ENCODE results near the gene LPIN3. TPM values are rescaled to one million over a fixed set of nuclear protein-coding genes. Genes with fewer than 3 reads are reported as not detected.

LPIN3 gene
- total and polyA plus RNA-seq, 2 of the 4 experiments (the other 2 are of a cell fraction) = 2.3 to 8.3 TPM

- no peaks in the 10 kb centered on the region for H3K36me3 ChIP-seq (ENCODE audit: control insufficient read depth, insufficient read depth, low read length)
- in situ Hi-C loops (cut with MboI; ENCODE audit: low sequenced_read_pairs) = no loop called here
- TF ChIP-seq MXI1 (IDR thresholded peaks at IDR 0.05; ENCODE audit: borderline replicate concordance, low read depth, low read length) (no peak), CHD1 (IDR thresholded peaks at IDR 0.05; ENCODE audit: low read depth, low read length) (no peak), FOS (IDR thresholded peaks at IDR 0.05; ENCODE audit: low read depth, low read length) (no peak), MAFK (IDR thresholded peaks at IDR 0.05; ENCODE audit: low read depth, low read length) (no peak), MAZ (IDR thresholded peaks at IDR 0.05; ENCODE audit: borderline replicate concordance, low read depth, low read length) (no peak), RAD21 (IDR thresholded peaks at IDR 0.05; ENCODE audit: low read length) (no peak), RFX5 (IDR thresholded peaks at IDR 0.05; ENCODE audit: low read depth, low read length) (no peak), BHLHE40 (IDR thresholded peaks at IDR 0.05; ENCODE audit: low read depth, low read length) (no peak), USF2 (IDR thresholded peaks at IDR 0.05; ENCODE audit: low read depth, low read length) (no peak), CEBPB (IDR thresholded peaks at IDR 0.05; ENCODE audit: low read depth, low read length) (no peak), POLR2A (IDR thresholded peaks at IDR 0.05; ENCODE audit: low read depth, low read length) (no peak), NFE2L2 (IDR thresholded peaks at IDR 0.05; ENCODE audit: low read depth, low read length) (no peak), SMC3 (IDR thresholded peaks at IDR 0.05; ENCODE audit: low read depth, low read length) (no peak), RCOR1 (IDR thresholded peaks at IDR 0.05; ENCODE audit: insufficient replicate concordance, low read length) (no peak)
- TF ChIP-seq, protein P1, sequence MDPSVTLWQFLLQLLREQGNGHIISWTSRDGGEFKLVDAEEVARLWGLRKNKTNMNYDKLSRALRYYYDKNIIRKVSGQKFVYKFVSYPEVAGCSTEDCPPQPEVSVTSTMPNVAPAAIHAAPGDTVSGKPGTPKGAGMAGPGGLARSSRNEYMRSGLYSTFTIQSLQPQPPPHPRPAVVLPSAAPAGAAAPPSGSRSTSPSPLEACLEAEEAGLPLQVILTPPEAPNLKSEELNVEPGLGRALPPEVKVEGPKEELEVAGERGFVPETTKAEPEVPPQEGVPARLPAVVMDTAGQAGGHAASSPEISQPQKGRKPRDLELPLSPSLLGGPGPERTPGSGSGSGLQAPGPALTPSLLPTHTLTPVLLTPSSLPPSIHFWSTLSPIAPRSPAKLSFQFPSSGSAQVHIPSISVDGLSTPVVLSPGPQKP (IDR thresholded peaks at IDR 0.05; ENCODE audit: borderline replicate concordance, low read depth, low read length) = no peak
- TF ChIP-seq, protein P2, sequence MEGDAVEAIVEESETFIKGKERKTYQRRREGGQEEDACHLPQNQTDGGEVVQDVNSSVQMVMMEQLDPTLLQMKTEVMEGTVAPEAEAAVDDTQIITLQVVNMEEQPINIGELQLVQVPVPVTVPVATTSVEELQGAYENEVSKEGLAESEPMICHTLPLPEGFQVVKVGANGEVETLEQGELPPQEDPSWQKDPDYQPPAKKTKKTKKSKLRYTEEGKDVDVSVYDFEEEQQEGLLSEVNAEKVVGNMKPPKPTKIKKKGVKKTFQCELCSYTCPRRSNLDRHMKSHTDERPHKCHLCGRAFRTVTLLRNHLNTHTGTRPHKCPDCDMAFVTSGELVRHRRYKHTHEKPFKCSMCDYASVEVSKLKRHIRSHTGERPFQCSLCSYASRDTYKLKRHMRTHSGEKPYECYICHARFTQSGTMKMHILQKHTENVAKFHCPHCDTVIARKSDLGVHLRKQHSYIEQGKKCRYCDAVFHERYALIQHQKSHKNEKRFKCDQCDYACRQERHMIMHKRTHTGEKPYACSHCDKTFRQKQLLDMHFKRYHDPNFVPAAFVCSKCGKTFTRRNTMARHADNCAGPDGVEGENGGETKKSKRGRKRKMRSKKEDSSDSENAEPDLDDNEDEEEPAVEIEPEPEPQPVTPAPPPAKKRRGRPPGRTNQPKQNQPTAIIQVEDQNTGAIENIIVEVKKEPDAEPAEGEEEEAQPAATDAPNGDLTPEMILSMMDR (conservative IDR thresholded peaks at IDR 0.05; ENCODE audit: low read depth, low read length) = no peak
- no peaks in the 10 kb centered on the region for H3K4me1 ChIP-seq (ENCODE audit: control insufficient read depth, insufficient read depth, low read length)
- ChIA-PET POLR2A (ENCODE audit: unreplicated experiment) (no interaction called here), CTCF (no interaction called here)
- no peak overlapping the region for H2AFZ ChIP-seq (replicated peaks; ENCODE audit: low read length, poor library complexity)
- no peak overlapping the region for H4K91ac ChIP-seq (ENCODE audit: insufficient read depth, low read depth, low read length)
- no peak overlapping the region for H3K4ac ChIP-seq (ENCODE audit: low read depth, low read length)
- H2BK20ac ChIP-seq (ENCODE audit: low read depth, low read length) = no peak overlapping the region
- no peak overlapping the region for H3K4me3 ChIP-seq (ENCODE audit: insufficient read depth, low read depth, low read length)
- no peak overlapping the region for H3K9ac ChIP-seq (ENCODE audit: low read depth, low read length)
- 49% methylated on average over 7 of the region's 9 CpGs; no CpG with 5 or more reads in 1 of the 2 experiments for WGBS, 2 experiments (ENCODE audit: extremely low coverage in 2 of 2, insufficient read length in 1 of 2)
- no peak overlapping the region for H2AK5ac ChIP-seq (ENCODE audit: low read depth, low read length)
- BruUV-seq (replicated peaks) = no TSS peak
- peaks cover 51% of the 10 kb centered on the region for H3K27me3 ChIP-seq (ENCODE audit: control insufficient read depth, insufficient read depth, low read length)
- no peak overlapping the region for H3K14ac ChIP-seq (replicated peaks; ENCODE audit: low read depth, low read length)
- no peak overlapping the region for H3K27ac ChIP-seq (ENCODE audit: insufficient read depth, low read length)
- H3K79me1 ChIP-seq (ENCODE audit: low read depth in 1 of 2, low read length in 2 of 2) = no peaks in the 10 kb centered on the region
- no peak overlapping the region for H4K5ac ChIP-seq (ENCODE audit: low read depth, low read length)
- no peak overlapping the region for H2BK5ac ChIP-seq (ENCODE audit: low read depth, low read length, poor library complexity, severe bottlenecking)
- H3K9me3 ChIP-seq (ENCODE audit: control insufficient read depth, insufficient read depth, low read length) = peaks cover 4% of the 10 kb centered on the region; the same call in 1 of the 2 replicates
- H2AK9ac ChIP-seq (replicated peaks; ENCODE audit: low read depth, low read length, poor library complexity) = no peak overlapping the region
- no peak overlapping the region for H4K8ac ChIP-seq (ENCODE audit: low read depth in 2 of 2, low read length in 2 of 2)
- H3K9me1 ChIP-seq (ENCODE audit: insufficient read depth, low read length) = no peaks in the 10 kb centered on the region
- no peak overlapping the region for H3K56ac ChIP-seq (ENCODE audit: extremely low read depth, insufficient read depth, low read length)
- dilution Hi-C loops (cut with HindIII; ENCODE audit: low sequenced_read_pairs, unreplicated experiment) = no loop called here
- H3K18ac ChIP-seq (ENCODE audit: low read depth, low read length) = no peak overlapping the region
- no peak overlapping the region for H3K23ac ChIP-seq (ENCODE audit: low read depth, low read length)
- no peak overlapping the region for H2BK15ac ChIP-seq (ENCODE audit: low read depth, low read length)
- no peak overlapping the region for H3K4me2 ChIP-seq (ENCODE audit: low read depth, low read length)
- DNase-seq = no peak
- no peaks in the 10 kb centered on the region for H4K20me1 ChIP-seq (ENCODE audit: insufficient read depth, low read length)
- ATAC-seq (ENCODE audit: low read depth) = no peak
- intact Hi-C loops (cut with micrococcal nuclease) = no loop called here
- H2BK120ac ChIP-seq (ENCODE audit: low read depth, low read length) = no peak overlapping the region
Measured at GRCh38 chr20:41375846-41376245, 35.2 kb downstream of the LPIN3 start.

Data from IMR-90 (cell line).